ENCODE results near the gene WDR70.
"Not testable (repeated sequence)": the region's sequence is repeated elsewhere in the genome, so short reads cannot be mapped to it uniquely, and the experiment has no call there.

WDR70 gene

GRCh38 chr5:37578176-37578575 lies 199.1 kb downstream of the WDR70 start:
- Histone ChIP-seq H2AFZ (ENCODE audit: low read length) (no peak overlapping the region), H3K18ac (ENCODE audit: low read length) (no peak overlapping the region), H3K4me3 (ENCODE audit: low read length in 2 of 2) (no peak overlapping the region), H3K14ac (ENCODE audit: low read length) (no peak overlapping the region), H4K8ac (ENCODE audit: low read depth, low read length) (no peak overlapping the region), H3K4ac (ENCODE audit: low read length) (no peak overlapping the region), H3K36me3 (replicated peaks in 1 of 2; ENCODE audit: control insufficient read depth in 2 of 2, insufficient read depth in 2 of 2, low read length in 2 of 2) (no peaks in the 10 kb centered on the region), H3K23ac (ENCODE audit: low read depth, low read length, poor library complexity) (no peak overlapping the region), H2BK12ac (ENCODE audit: low read length) (no peak overlapping the region), H3K9me3 (replicated peaks in 1 of 2; ENCODE audit: control insufficient read depth in 2 of 2, insufficient read depth in 1 of 2, low read depth in 1 of 2, low read length in 2 of 2) (no peaks in the 10 kb centered on the region), H4K91ac (ENCODE audit: low read depth, low read length, poor library complexity) (no peak overlapping the region), H3K79me1 (ENCODE audit: low read depth, low read length) (no peaks in the 10 kb centered on the region), H3K4me2 (ENCODE audit: insufficient read depth, low read length, poor library complexity, severe bottlenecking) (no peak overlapping the region), H2BK15ac (ENCODE audit: low read length) (no peak overlapping the region), H3K4me1 (ENCODE audit: control insufficient read depth in 2 of 2, insufficient read depth in 1 of 2, low read depth in 1 of 2, low read length in 2 of 2) (no peaks in the 10 kb centered on the region), H3K9ac (ENCODE audit: low read depth, low read length, poor library complexity) (no peak overlapping the region), H2BK5ac (ENCODE audit: low read length) (no peak overlapping the region), H3K27ac (replicated peaks; ENCODE audit: low read length) (no peak overlapping the region), H2AK5ac (ENCODE audit: low read depth, low read length) (no peak overlapping the region), H2BK120ac (ENCODE audit: low read depth, low read length) (no peak overlapping the region), H3K27me3 (ENCODE audit: control insufficient read depth in 3 of 3, insufficient read depth in 3 of 3, low read depth in 1 of 3, low read length in 3 of 3) (no peaks in the 10 kb centered on the region)
- no CpG with 5 or more reads among the region's 3 CpGs for WGBS, 2 donors (ENCODE audit: extremely low coverage in 2 of 2, insufficient read length in 2 of 2, insufficient replicate concordance in 1 of 2)
- DNase-seq (ENCODE audit: low spot score): no peak

GRCh38 chr5:37580106-37580505 lies 201.0 kb downstream of the WDR70 start:
- Histone ChIP-seq H2AK5ac (ENCODE audit: low read depth, low read length) (no peak overlapping the region), H3K4me1 (ENCODE audit: control insufficient read depth in 2 of 2, insufficient read depth in 1 of 2, low read depth in 1 of 2, low read length in 2 of 2) (no peaks in the 10 kb centered on the region), H2BK12ac (ENCODE audit: low read length) (no peak overlapping the region), H3K79me1 (ENCODE audit: low read depth, low read length) (no peaks in the 10 kb centered on the region), H3K4me2 (ENCODE audit: insufficient read depth, low read length, poor library complexity, severe bottlenecking) (no peak overlapping the region), H2BK5ac (ENCODE audit: low read length) (no peak overlapping the region), H3K18ac (ENCODE audit: low read length) (no peak overlapping the region), H4K8ac (ENCODE audit: low read depth, low read length) (no peak overlapping the region), H3K36me3 (replicated peaks in 1 of 2; ENCODE audit: control insufficient read depth in 2 of 2, insufficient read depth in 2 of 2, low read length in 2 of 2) (no peaks in the 10 kb centered on the region), H3K14ac (ENCODE audit: low read length) (no peak overlapping the region), H2AFZ (ENCODE audit: low read length) (no peak overlapping the region), H3K9ac (ENCODE audit: low read depth, low read length, poor library complexity) (no peak overlapping the region), H4K91ac (ENCODE audit: low read depth, low read length, poor library complexity) (no peak overlapping the region), H3K27ac (replicated peaks; ENCODE audit: low read length) (no peak overlapping the region), H3K23ac (ENCODE audit: low read depth, low read length, poor library complexity) (no peak overlapping the region), H2BK15ac (ENCODE audit: low read length) (no peak overlapping the region), H3K4me3 (ENCODE audit: low read length in 2 of 2) (no peak overlapping the region), H3K27me3 (ENCODE audit: control insufficient read depth in 3 of 3, insufficient read depth in 3 of 3, low read depth in 1 of 3, low read length in 3 of 3) (no peaks in the 10 kb centered on the region), H3K9me3 (replicated peaks in 1 of 2; ENCODE audit: control insufficient read depth in 2 of 2, insufficient read depth in 1 of 2, low read depth in 1 of 2, low read length in 2 of 2) (no peaks in the 10 kb centered on the region), H3K4ac (ENCODE audit: low read length) (no peak overlapping the region), H2BK120ac (ENCODE audit: low read depth, low read length) (no peak overlapping the region)
- no peak for DNase-seq (ENCODE audit: low spot score)
- no CpG with 5 or more reads among the region's 2 CpGs for WGBS, 2 donors (ENCODE audit: extremely low coverage in 2 of 2, insufficient read length in 2 of 2, insufficient replicate concordance in 1 of 2)

- no peak overlapping the region for H3K4me3 ChIP-seq (ENCODE audit: low read length in 2 of 2)
- H3K36me3 ChIP-seq (replicated peaks in 1 of 2; ENCODE audit: control insufficient read depth in 2 of 2, insufficient read depth in 2 of 2, low read length in 2 of 2): no peaks in the 10 kb centered on the region
- no peaks in the 10 kb centered on the region for H3K4me1 ChIP-seq (ENCODE audit: control insufficient read depth in 2 of 2, insufficient read depth in 1 of 2, low read depth in 1 of 2, low read length in 2 of 2)
- no peak overlapping the region for H3K18ac ChIP-seq (ENCODE audit: low read length)
- H4K91ac ChIP-seq (ENCODE audit: low read depth, low read length, poor library complexity): no peak overlapping the region
- H2BK12ac ChIP-seq (ENCODE audit: low read length): no peak overlapping the region
- H3K14ac ChIP-seq (ENCODE audit: low read length): no peak overlapping the region
- no CpG with 5 or more reads among the region's 2 CpGs for WGBS, 2 donors (ENCODE audit: extremely low coverage in 2 of 2, insufficient read length in 2 of 2, insufficient replicate concordance in 1 of 2)
- DNase-seq (ENCODE audit: low spot score): no peak
- no peak overlapping the region for H2AK5ac ChIP-seq (ENCODE audit: low read depth, low read length)
- H3K27ac ChIP-seq (replicated peaks; ENCODE audit: low read length): no peak overlapping the region
- H3K4me2 ChIP-seq (ENCODE audit: insufficient read depth, low read length, poor library complexity, severe bottlenecking): no peak overlapping the region
- H2BK120ac ChIP-seq (ENCODE audit: low read depth, low read length): no peak overlapping the region
- H2BK5ac ChIP-seq (ENCODE audit: low read length): no peak overlapping the region
- H2AFZ ChIP-seq (ENCODE audit: low read length): no peak overlapping the region
- H3K79me1 ChIP-seq (ENCODE audit: low read depth, low read length): no peaks in the 10 kb centered on the region
- no peak overlapping the region for H3K9ac ChIP-seq (ENCODE audit: low read depth, low read length, poor library complexity)
- no peak overlapping the region for H3K4ac ChIP-seq (ENCODE audit: low read length)
- no peaks in the 10 kb centered on the region for H3K27me3 ChIP-seq (ENCODE audit: control insufficient read depth in 3 of 3, insufficient read depth in 3 of 3, low read depth in 1 of 3, low read length in 3 of 3)
- H3K9me3 ChIP-seq (replicated peaks in 1 of 2; ENCODE audit: control insufficient read depth in 2 of 2, insufficient read depth in 1 of 2, low read depth in 1 of 2, low read length in 2 of 2): no peaks in the 10 kb centered on the region
- no peak overlapping the region for H2BK15ac ChIP-seq (ENCODE audit: low read length)
- H4K8ac ChIP-seq (ENCODE audit: low read depth, low read length): no peak overlapping the region
- no peak overlapping the region for H3K23ac ChIP-seq (ENCODE audit: low read depth, low read length, poor library complexity)
These were observed 203.1 kb downstream of the WDR70 start for GRCh38 chr5:37582202-37582601.

GRCh38 chr5:37593292-37593691 lies 214.2 kb downstream of the WDR70 start:
- WGBS, 2 donors (ENCODE audit: extremely low coverage in 2 of 2, insufficient read length in 2 of 2, insufficient replicate concordance in 1 of 2): no CpG with 5 or more reads among the region's 3 CpGs

More at GRCh38 chr5:37593292-37593691, 214.2 kb downstream of the WDR70 start:
- not testable (repeated sequence) for H4K91ac ChIP-seq (ENCODE audit: low read depth, low read length, poor library complexity); H3K4ac ChIP-seq (ENCODE audit: low read length); H2BK15ac ChIP-seq (ENCODE audit: low read length); H2AK5ac ChIP-seq (ENCODE audit: low read depth, low read length); H3K9ac ChIP-seq (ENCODE audit: low read depth, low read length, poor library complexity); H3K36me3 ChIP-seq (replicated peaks in 1 of 2; ENCODE audit: control insufficient read depth in 2 of 2, insufficient read depth in 2 of 2, low read length in 2 of 2); H2BK120ac ChIP-seq (ENCODE audit: low read depth, low read length); H3K79me1 ChIP-seq (ENCODE audit: low read depth, low read length); H3K23ac ChIP-seq (ENCODE audit: low read depth, low read length, poor library complexity); H4K8ac ChIP-seq (ENCODE audit: low read depth, low read length); H3K14ac ChIP-seq (ENCODE audit: low read length); DNase-seq (ENCODE audit: low spot score); H2AFZ ChIP-seq (ENCODE audit: low read length); H3K18ac ChIP-seq (ENCODE audit: low read length); H3K4me2 ChIP-seq (ENCODE audit: insufficient read depth, low read length, poor library complexity, severe bottlenecking); H3K9me3 ChIP-seq (replicated peaks in 1 of 2; ENCODE audit: control insufficient read depth in 2 of 2, insufficient read depth in 1 of 2, low read depth in 1 of 2, low read length in 2 of 2); H3K4me1 ChIP-seq (ENCODE audit: control insufficient read depth in 2 of 2, insufficient read depth in 1 of 2, low read depth in 1 of 2, low read length in 2 of 2); H2BK5ac ChIP-seq (ENCODE audit: low read length); H3K27ac ChIP-seq (replicated peaks; ENCODE audit: low read length); H3K27me3 ChIP-seq (ENCODE audit: control insufficient read depth in 3 of 3, insufficient read depth in 3 of 3, low read depth in 1 of 3, low read length in 3 of 3); H2BK12ac ChIP-seq (ENCODE audit: low read length); H3K4me3 ChIP-seq (ENCODE audit: low read length in 2 of 2)

Measured in neuronal stem cell (in vitro differentiated cells).